ENCODE data around the gene TCF4.
A peak's percentile ranks its signal among the peaks of the same experiment; 100 is the strongest.

The TCF4 gene

DNA sequence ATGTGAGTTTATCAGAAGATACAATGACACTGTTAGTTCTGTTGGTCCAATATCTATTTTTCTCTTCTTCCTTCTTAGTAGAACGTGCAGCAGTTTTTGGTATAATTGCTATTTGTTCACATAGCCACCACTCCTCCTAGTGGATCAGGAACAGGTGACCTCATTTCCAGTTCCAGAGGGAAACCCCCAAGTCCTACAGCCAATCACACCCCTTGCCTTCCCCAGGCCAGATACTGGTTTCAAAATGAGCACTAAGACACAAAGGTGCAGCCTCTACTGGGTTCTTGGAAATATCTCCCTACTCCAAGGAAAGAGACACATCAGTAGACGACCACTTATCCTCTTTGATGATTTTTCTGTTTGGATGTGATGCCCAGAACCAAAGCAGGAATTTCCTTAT lies 103.2 kb downstream of the TCF4 start:
- Histone ChIP-seq H3K9me3 (ENCODE audit: severe bottlenecking) (no peaks in the 10 kb centered on the region), H3K4me3 (ENCODE audit: severe bottlenecking) (no peak overlapping the region), H3K27ac (ENCODE audit: poor library complexity, severe bottlenecking) (no peak overlapping the region), H3K27me3 (ENCODE audit: insufficient read depth, poor library complexity, severe bottlenecking) (no peaks in the 10 kb centered on the region), H3K36me3 (ENCODE audit: low read depth) (no peaks in the 10 kb centered on the region), H3K4me1 (ENCODE audit: insufficient read depth, poor library complexity, severe bottlenecking) (no peaks in the 10 kb centered on the region)
- no peak for ATAC-seq (ENCODE audit: low read depth)
- DNase-seq (ENCODE audit: low spot score): no peak
- TF ChIP-seq, protein P1, sequence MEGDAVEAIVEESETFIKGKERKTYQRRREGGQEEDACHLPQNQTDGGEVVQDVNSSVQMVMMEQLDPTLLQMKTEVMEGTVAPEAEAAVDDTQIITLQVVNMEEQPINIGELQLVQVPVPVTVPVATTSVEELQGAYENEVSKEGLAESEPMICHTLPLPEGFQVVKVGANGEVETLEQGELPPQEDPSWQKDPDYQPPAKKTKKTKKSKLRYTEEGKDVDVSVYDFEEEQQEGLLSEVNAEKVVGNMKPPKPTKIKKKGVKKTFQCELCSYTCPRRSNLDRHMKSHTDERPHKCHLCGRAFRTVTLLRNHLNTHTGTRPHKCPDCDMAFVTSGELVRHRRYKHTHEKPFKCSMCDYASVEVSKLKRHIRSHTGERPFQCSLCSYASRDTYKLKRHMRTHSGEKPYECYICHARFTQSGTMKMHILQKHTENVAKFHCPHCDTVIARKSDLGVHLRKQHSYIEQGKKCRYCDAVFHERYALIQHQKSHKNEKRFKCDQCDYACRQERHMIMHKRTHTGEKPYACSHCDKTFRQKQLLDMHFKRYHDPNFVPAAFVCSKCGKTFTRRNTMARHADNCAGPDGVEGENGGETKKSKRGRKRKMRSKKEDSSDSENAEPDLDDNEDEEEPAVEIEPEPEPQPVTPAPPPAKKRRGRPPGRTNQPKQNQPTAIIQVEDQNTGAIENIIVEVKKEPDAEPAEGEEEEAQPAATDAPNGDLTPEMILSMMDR (IDR thresholded peaks at IDR 0.05; ENCODE audit: poor library complexity, severe bottlenecking): no peak

- ATAC-seq (ENCODE audit: low read depth): no peak
- H3K36me3 ChIP-seq (ENCODE audit: low read depth): no peaks in the 10 kb centered on the region
- no peaks in the 10 kb centered on the region for H3K9me3 ChIP-seq (ENCODE audit: severe bottlenecking)
These were observed 104.6 kb downstream of the TCF4 start for GRCh38 chr18:55483266-55483871.

DNA sequence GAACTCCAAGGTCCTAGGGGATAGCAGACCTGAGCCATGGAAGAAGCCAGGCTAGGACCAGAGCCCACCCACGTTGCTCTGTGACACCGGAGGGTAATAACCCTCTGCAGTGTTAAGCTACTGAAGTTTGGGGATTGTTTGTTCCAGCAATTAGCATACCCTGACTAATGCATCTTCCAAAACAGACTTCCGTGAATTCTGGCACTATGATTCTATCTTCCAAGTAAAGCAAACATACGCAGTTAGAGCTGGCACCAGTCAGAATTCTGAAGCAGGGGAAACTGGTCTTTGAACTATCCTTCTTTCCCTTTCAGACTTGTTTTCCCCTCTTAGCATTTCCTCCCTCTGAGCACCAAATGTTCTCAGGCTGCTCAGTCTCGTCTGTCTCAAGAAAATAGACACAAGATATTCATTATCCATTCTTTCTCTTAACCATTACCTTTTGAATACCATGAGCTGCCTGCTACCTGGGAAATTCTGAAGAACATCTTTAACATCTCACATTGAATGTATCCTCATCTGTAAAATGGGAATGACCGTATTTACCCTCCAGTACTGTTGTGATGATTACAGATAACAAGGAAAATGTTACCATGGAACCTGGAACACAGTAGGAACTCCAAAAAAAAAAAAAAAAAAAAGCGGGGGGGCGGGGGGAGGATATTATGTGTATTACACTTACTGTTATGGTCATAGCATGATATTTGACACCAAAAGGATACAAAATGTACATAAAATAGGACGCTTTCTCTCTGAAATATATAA lies 108.2 kb downstream of the TCF4 start:
- H3K4me1 ChIP-seq (ENCODE audit: insufficient read depth, poor library complexity, severe bottlenecking): peaks cover 5% of the 10 kb centered on the region
- H3K9me3 ChIP-seq (ENCODE audit: severe bottlenecking): no peaks in the 10 kb centered on the region
- no peaks in the 10 kb centered on the region for H3K27me3 ChIP-seq (ENCODE audit: insufficient read depth, poor library complexity, severe bottlenecking)
- no peak overlapping the region for H3K4me3 ChIP-seq (ENCODE audit: severe bottlenecking)
- no peaks in the 10 kb centered on the region for H3K36me3 ChIP-seq (ENCODE audit: low read depth)
- DNase-seq (ENCODE audit: low spot score) (no peak), ATAC-seq (ENCODE audit: low read depth) (no peak)
- TF ChIP-seq, protein P1 (IDR thresholded peaks at IDR 0.05; ENCODE audit: poor library complexity, severe bottlenecking): no peak
- no peak overlapping the region for H3K27ac ChIP-seq (ENCODE audit: poor library complexity, severe bottlenecking)

More at GRCh38 chr18:55483266-55483871, 104.6 kb downstream of the TCF4 start:
- H3K4me1 ChIP-seq (ENCODE audit: insufficient read depth, poor library complexity, severe bottlenecking): no peaks in the 10 kb centered on the region
- H3K27me3 ChIP-seq (ENCODE audit: insufficient read depth, poor library complexity, severe bottlenecking): no peaks in the 10 kb centered on the region
- DNase-seq (ENCODE audit: low spot score): no peak
- no peak overlapping the region for H3K27ac ChIP-seq (ENCODE audit: poor library complexity, severe bottlenecking)
- TF ChIP-seq, protein P1 (IDR thresholded peaks at IDR 0.05; ENCODE audit: poor library complexity, severe bottlenecking): no peak
- no peak overlapping the region for H3K4me3 ChIP-seq (ENCODE audit: severe bottlenecking)

GRCh38 chr18:55477860-55478581 lies 110.0 kb downstream of the TCF4 start:
- DNase-seq (ENCODE audit: low spot score) (no peak), ATAC-seq (ENCODE audit: low read depth) (peak; percentile 52)
- Histone ChIP-seq H3K27ac (ENCODE audit: poor library complexity, severe bottlenecking) (no peak overlapping the region), H3K27me3 (ENCODE audit: insufficient read depth, poor library complexity, severe bottlenecking) (no peaks in the 10 kb centered on the region), H3K4me1 (ENCODE audit: insufficient read depth, poor library complexity, severe bottlenecking) (peaks cover 5% of the 10 kb centered on the region), H3K4me3 (ENCODE audit: severe bottlenecking) (peak overlapping the region; percentile 34), H3K9me3 (ENCODE audit: severe bottlenecking) (no peaks in the 10 kb centered on the region), H3K36me3 (ENCODE audit: low read depth) (no peaks in the 10 kb centered on the region)
- TF ChIP-seq, protein P1 (IDR thresholded peaks at IDR 0.05; ENCODE audit: poor library complexity, severe bottlenecking): no peak
